ENCODE results near the gene GDPD5.
A peak's percentile ranks its signal among the peaks of the same experiment; 100 is the strongest.
"Not testable (repeated sequence)": the region's sequence is repeated elsewhere in the genome, so short reads cannot be mapped to it uniquely, and the experiment has no call there.

GDPD5 gene

DNA sequence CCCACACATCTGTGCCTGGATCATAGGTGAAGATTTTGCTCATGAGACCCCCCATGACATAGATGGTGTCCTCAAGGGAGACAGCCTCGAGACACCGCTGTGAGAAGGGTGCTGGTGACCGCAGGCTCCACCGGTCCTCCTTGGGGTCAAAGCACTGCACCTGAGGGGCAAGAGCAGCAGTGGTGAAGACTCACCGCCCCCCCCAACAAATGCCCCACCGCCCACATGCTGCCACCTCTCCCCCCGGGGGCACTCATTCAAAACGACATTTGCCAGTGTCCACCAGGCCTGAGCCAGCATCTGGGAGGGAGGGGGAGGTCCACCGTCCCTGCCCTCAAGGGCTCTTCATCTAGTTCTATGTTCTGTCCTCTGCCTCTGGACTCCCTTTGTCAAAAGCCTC lies 102.0 kb downstream of the GDPD5 start:
- DNase-seq = no peak

- DNase-seq = no peak
These were observed 103.2 kb downstream of the GDPD5 start for GRCh38 chr11:75422248-75423231.

- no peak for DNase-seq
These were observed 103.9 kb downstream of the GDPD5 start for GRCh38 chr11:75421902-75422247.

DNA sequence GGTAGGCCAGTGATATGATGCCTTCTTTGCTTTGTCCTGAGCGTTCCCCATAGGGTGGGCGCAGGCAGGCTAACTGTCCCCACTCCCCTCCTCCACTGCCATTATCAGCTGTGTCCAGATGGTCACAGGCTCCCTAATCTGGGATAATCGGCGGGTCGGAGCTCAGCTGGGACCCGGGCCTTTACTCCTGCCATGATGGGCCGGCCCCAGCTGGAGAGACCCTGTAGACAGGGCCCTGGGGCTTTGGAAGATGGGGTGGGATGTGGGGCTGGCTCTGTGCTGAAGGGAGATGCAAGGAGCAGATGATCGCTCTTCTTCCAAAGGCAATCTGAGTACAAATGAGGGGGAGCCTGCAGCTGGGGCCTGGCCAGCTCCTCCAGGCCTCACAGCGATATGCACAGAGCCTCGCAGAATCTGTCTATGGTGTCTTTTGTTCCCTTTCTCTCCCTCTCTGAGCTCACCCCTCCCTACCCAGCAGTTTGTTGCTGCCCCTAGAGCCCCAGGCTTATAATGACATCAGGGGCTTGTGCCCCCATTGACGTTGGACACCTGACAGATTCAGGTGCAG lies 104.6 kb downstream of the GDPD5 start:
- DNase-seq = no peak

DNA sequence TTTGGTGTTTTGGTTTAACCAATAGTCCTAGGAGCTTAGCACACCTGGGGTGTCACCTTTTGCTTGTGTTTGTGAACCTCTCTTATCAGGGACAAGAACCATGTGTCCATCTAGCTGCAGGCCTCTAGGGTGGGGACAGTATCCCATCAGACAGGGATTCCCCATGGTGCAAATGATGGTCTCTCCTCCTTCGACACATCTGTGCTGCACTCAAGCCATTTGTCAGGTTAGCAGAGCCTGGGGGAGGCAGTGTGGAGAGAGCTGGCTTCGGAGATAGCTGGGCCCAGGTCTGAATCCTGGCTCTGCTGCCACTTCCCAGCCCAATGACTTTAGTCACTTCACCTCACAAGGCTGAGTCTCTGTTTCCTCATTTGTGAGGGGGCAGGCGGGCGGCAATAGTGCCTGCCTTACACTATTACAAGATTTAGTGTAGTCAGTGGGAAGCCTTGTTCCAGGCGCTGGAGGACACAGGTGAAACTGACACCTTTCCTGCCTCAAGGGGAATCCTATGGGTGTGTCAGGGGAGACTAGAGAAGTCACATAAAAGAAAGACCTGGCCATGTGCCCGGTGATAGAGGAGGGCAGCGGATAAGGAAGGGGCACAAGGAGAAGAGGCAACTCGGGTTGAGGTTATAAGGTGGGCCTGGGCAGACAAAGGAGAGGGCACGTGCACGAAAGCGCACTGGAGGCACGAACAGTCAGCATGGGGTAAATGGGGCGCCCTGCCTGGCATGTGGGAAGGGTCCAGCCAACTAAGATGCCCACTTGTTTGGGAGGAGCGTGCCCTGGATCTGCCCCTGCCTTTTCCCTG lies 105.3 kb downstream of the GDPD5 start:
- no peak for DNase-seq

DNA sequence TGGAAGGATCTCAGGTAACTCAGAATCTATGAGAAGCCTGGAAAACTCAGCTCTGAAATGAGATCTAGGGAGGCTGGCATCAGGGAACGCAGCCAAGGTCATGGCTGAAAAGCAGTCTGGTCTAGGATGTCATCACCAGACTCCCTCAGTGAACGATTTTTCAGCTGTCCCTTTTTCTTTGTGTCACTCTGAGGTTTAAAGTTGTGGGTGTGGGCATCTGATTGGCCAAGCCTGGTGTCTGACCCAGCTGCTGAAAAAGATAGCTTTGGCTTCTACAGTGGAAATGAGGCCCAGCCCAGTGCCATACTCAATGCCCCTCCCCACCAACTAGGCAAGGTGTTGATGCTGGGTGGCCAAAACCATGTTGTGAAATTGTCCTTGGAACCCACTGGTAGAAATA lies 111.9 kb downstream of the GDPD5 start:
- DNase-seq = no peak

DNA sequence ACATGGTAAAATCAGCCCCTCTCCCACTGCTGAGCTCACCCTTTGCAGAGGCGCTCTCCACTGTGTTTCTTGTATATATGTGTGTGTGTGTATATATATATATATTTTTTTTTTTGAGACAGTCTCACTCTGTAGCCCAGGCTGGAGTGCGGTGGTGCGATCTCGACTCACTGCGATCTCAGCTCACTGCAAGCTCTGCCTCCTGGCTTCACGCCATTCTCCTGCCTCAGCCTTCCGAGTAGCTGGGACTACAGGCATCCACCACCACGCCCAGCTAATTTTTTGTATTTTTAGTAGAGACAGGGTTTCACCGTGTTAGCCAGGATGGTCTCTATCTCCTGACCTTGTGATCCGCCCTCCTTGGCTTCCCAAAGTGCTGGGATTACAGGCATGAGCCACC lies 112.6 kb downstream of the GDPD5 start:
- DNase-seq = not testable (repeated sequence)

GRCh38 chr11:75409971-75410370 lies 115.8 kb downstream of the GDPD5 start:
- not testable (repeated sequence) for DNase-seq

DNA sequence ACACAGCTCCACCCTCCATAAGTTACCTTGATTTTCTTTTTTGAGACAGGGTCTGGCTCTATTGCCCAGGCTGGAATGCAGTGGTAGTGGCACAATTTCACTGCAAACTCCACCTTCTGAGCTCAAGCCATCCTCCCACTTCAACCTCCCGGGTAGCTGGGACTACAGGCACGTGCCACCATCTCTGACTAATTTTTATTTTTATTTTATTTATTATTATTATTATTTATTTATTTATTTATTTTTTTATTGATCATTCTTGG lies 116.9 kb downstream of the GDPD5 start:
- no peak for DNase-seq

DNA sequence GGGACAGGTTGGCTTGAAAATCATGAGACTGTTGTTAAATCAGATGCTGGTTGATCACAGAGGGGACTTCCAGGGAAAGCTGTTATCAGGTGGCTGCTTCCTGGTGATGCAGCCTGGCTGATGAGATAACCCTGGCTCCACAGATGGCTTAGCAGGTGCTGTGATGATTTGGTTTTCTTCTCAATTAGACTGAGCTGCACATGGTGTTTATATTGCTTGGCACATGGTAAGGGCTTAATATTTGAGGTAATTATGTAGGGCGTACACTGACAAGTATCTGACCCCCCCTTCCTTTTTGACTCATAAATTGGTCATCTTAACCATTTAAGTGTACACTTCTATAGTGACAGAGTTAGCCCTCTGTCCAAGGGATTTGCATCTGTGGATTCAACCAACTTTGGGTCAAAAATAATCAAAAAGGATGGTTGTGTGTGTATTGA lies 119.4 kb downstream of the GDPD5 start:
- DNase-seq = peak; percentile 70

- DNase-seq = no peak
These were observed 121.6 kb downstream of the GDPD5 start for GRCh38 chr11:75403983-75404658.

DNA sequence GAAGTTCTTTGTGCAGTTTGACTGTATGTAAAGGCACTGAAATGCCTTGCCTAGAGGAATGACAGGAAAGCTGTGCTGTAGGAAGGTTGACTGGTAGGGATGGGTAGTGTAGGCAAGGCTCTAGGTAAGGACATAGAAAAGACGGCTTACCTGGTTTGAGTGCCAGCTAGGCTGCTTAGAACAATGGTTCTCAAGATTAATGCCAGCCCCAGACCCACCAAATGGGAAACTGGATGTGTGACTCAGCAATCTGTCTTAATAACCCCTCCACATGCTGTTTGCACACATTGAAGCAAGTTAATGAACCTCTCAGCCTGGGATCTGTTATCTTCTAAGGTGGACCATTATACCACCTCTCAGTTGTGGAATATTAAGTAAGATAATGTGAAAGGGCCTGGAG lies 122.7 kb downstream of the GDPD5 start:
- DNase-seq = no peak

DNA sequence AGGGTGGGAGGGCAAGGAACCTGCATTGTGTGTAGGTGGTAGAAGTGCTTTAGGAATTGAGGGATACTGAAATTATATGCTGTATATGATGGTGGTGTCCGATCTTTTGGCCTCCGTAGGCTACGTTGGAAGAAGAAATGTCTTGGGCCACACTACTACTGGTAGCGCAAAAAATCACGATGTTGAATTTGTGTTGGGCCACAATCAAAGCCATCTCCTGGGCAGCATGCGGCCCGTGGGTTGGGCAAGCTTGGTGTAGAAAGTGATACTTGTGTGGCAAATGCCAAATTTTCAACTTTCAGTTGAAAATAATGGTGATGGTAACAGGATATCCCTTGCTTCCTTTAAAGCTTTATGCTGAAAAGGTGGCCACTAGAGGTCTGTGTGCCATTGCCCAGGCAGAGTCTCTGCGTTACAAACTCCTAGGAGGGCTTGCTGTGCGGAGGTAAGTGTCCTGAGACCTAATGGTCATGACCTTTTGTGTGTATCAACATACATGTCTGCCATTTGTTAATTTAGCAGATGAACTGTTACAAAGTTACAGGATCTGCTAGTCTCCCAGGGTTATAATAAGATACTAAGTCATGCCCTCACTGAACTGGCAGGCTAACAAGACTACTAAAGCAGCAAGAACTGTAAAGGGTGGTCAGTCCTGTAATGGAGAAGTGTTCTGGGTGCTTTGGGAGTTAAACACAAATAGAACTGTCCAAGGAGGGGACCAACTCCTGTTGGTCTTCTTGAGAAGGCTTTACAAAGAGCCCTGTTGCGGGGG lies 123.6 kb downstream of the GDPD5 start:
- DNase-seq = no peak

- DNase-seq = no peak
These were observed 125.4 kb downstream of the GDPD5 start for GRCh38 chr11:75400146-75400865.

GRCh38 chr11:75399344-75400145 lies 126.2 kb downstream of the GDPD5 start, which contains the start of gene RPS3:
TSS of gene RPS3 (plus strand) at chr11:75399518. CDS start at chr11:75399548, 30 bp downstream.
- peak; percentile 81 for DNase-seq

- DNase-seq = no peak
These were observed 126.8 kb downstream of the GDPD5 start for GRCh38 chr11:75398906-75399305.

- DNase-seq = no peak
These were observed 131.5 kb downstream of the GDPD5 start for GRCh38 chr11:75394085-75394840.

- no peak for DNase-seq
These were observed 135.8 kb downstream of the GDPD5 start for GRCh38 chr11:75389925-75390324.

GRCh38 chr11:75389276-75389605 lies 136.5 kb downstream of the GDPD5 start:
- no peak for DNase-seq

Data from NCI-H1694 treated with DMSO at 0.1 percent for 48 hours (cell line).